ENCODE results near the gene RBMXL3. TPM values are rescaled to one million over a fixed set of nuclear protein-coding genes. Genes with fewer than 3 reads are reported as not detected.

Gene RBMXL3
- total and polyA plus RNA-seq, 2 of the 13 experiments (the other 11 are each of a cell fraction or from before 2014, with no cell fraction given): not detected

- no peak for TF ChIP-seq TIGD3 (CRISPR knock-in tag; IDR thresholded peaks at IDR 0.05; ENCODE audit: borderline replicate concordance)
These were observed 731 bp downstream of the RBMXL3 start (continued) for GRCh38 chrX:115189646-115190635.

- H3K9ac ChIP-seq (ENCODE audit: insufficient read depth, low read depth, low read length): no peak overlapping the region
- no peak overlapping the region for H3K4me2 ChIP-seq (ENCODE audit: low read depth, low read length)
- in situ Hi-C loops (cut with HindIII; ENCODE audit: extremely low pct_ligation_motif_present, low pct_unique_long_range_greater_than_20kb): no loop called here
- ATAC-seq: no peak
- FAIRE-seq: no peak
- ChIA-PET CTCF (ENCODE audit: low intra/inter-chr PET ratio, low total read pairs) (no interaction called here), POLR2A (no interaction called here)
- H4K20me1 ChIP-seq (ENCODE audit: insufficient read depth, low read length): no peaks in the 10 kb centered on the region
- 79% methylated on average over 10 of the region's 64 CpGs for WGBS (ENCODE audit: low lambda C conversion rate)
- intact Hi-C loops (cut with micrococcal nuclease; ENCODE audit: unreplicated experiment): no loop called here
- no peaks in the 10 kb centered on the region for H3K9me3 ChIP-seq (ENCODE audit: low read length)
- no peak for TF ChIP-seq ZNF691 (CRISPR knock-in tag; IDR thresholded peaks at IDR 0.05; ENCODE audit: borderline replicate concordance, low read depth)
- no peak for TF ChIP-seq SP2 (CRISPR knock-in tag; IDR thresholded peaks at IDR 0.05)
- TF ChIP-seq HCFC1 (IDR thresholded peaks at IDR 0.05; ENCODE audit: low read depth, low read length): no peak
- no peak for TF ChIP-seq ZFP91 (CRISPR knock-in tag; IDR thresholded peaks at IDR 0.05; ENCODE audit: borderline replicate concordance)
- no peak for TF ChIP-seq SMARCC2 (IDR thresholded peaks at IDR 0.05)
- TF ChIP-seq MBD4 (IDR thresholded peaks at IDR 0.05; ENCODE audit: borderline replicate concordance, low read length): no peak
- TF ChIP-seq ZFP41 (CRISPR knock-in tag; IDR thresholded peaks at IDR 0.05; ENCODE audit: borderline replicate concordance): no peak
- no peak for TF ChIP-seq GATAD1 (CRISPR knock-in tag; IDR thresholded peaks at IDR 0.05)
- H3K27me3 ChIP-seq (ENCODE audit: control insufficient read depth in 1 of 2, insufficient read depth in 2 of 2, low read length in 2 of 2): no peaks in the 10 kb centered on the region
- no peak overlapping the region for H3K27ac ChIP-seq (ENCODE audit: extremely low read length, insufficient read depth, low read length)
- no TSS peak for BruUV-seq (replicated peaks)
- no peaks in the 10 kb centered on the region for H3K79me2 ChIP-seq (ENCODE audit: insufficient read depth, low read length)
- no peak overlapping the region for H3K4me3 ChIP-seq (replicated peaks in 1 of 3; ENCODE audit: insufficient read depth in 1 of 3, low read depth in 2 of 3, low read length in 3 of 3)
- no peak overlapping the region for H2AFZ ChIP-seq (ENCODE audit: low read length)
- H3K36me3 ChIP-seq (replicated peaks in 1 of 2; ENCODE audit: control insufficient read depth in 1 of 2, insufficient read depth in 2 of 2, low read length in 2 of 2): no peaks in the 10 kb centered on the region
- DNase-seq (ENCODE audit: low spot score): no peak
- H3K4me1 ChIP-seq (ENCODE audit: insufficient read depth, low read length): no peaks in the 10 kb centered on the region
These were observed 1.7 kb downstream of the RBMXL3 start for GRCh38 chrX:115190636-115191489.

Data from HepG2 (cell line).